Measurements from ENCODE around the gene SOX3.

SOX3 gene

DNA sequence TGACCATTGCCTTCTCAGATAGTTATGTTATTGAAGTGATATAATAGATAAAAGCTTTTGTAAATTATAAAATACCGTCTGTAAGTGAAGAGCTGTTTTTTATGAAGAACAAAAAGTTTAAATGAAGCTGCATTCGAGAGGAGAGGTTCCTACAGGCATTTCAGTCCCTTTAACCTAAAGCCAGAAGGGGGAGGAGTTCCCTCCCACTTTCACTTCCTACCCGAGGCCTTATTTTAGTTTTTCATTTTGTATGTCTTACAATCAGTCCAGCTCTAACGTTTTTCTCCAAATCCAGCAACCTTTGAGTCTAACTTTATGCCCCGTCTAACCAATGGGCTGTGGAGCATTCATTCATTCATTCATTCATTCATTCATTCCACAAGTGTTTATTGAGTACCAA lies 16.5 kb upstream of the SOX3 start:
- TF ChIP-seq NFIC (IDR thresholded peaks at IDR 0.05) (no peak), EP300 (IDR thresholded peaks at IDR 0.05; ENCODE audit: borderline replicate concordance) (no peak), RAD21 (IDR thresholded peaks at IDR 0.05; ENCODE audit: low read depth) (no peak), MAX (IDR thresholded peaks at IDR 0.05) (no peak), YY1 (IDR thresholded peaks at IDR 0.05; ENCODE audit: low read depth) (no peak), FOXM1 (IDR thresholded peaks at IDR 0.05; ENCODE audit: borderline replicate concordance, low read depth) (no peak), TCF12 (IDR thresholded peaks at IDR 0.05; ENCODE audit: low read depth) (no peak), CEBPB (IDR thresholded peaks at IDR 0.05) (no peak), TAF1 (IDR thresholded peaks at IDR 0.05; ENCODE audit: low read depth) (no peak), TEAD4 (IDR thresholded peaks at IDR 0.05) (no peak), EGR1 (IDR thresholded peaks at IDR 0.05) (no peak)
- TF ChIP-seq, protein P1, sequence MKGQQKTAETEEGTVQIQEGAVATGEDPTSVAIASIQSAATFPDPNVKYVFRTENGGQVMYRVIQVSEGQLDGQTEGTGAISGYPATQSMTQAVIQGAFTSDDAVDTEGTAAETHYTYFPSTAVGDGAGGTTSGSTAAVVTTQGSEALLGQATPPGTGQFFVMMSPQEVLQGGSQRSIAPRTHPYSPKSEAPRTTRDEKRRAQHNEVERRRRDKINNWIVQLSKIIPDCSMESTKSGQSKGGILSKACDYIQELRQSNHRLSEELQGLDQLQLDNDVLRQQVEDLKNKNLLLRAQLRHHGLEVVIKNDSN (IDR thresholded peaks at IDR 0.05): no peak

GRCh38 chrX:140514554-140514953 lies 9.7 kb upstream of the SOX3 start:
- TF ChIP-seq EP300 (IDR thresholded peaks at IDR 0.05; ENCODE audit: borderline replicate concordance) (no peak), FOXM1 (IDR thresholded peaks at IDR 0.05; ENCODE audit: borderline replicate concordance, low read depth) (no peak), TEAD4 (IDR thresholded peaks at IDR 0.05) (no peak)
- TF ChIP-seq, protein P2, sequence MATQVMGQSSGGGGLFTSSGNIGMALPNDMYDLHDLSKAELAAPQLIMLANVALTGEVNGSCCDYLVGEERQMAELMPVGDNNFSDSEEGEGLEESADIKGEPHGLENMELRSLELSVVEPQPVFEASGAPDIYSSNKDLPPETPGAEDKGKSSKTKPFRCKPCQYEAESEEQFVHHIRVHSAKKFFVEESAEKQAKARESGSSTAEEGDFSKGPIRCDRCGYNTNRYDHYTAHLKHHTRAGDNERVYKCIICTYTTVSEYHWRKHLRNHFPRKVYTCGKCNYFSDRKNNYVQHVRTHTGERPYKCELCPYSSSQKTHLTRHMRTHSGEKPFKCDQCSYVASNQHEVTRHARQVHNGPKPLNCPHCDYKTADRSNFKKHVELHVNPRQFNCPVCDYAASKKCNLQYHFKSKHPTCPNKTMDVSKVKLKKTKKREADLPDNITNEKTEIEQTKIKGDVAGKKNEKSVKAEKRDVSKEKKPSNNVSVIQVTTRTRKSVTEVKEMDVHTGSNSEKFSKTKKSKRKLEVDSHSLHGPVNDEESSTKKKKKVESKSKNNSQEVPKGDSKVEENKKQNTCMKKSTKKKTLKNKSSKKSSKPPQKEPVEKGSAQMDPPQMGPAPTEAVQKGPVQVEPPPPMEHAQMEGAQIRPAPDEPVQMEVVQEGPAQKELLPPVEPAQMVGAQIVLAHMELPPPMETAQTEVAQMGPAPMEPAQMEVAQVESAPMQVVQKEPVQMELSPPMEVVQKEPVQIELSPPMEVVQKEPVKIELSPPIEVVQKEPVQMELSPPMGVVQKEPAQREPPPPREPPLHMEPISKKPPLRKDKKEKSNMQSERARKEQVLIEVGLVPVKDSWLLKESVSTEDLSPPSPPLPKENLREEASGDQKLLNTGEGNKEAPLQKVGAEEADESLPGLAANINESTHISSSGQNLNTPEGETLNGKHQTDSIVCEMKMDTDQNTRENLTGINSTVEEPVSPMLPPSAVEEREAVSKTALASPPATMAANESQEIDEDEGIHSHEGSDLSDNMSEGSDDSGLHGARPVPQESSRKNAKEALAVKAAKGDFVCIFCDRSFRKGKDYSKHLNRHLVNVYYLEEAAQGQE (IDR thresholded peaks at IDR 0.05; ENCODE audit: low read depth): no peak

- TF ChIP-seq RAD21 (IDR thresholded peaks at IDR 0.05; ENCODE audit: low read depth) (no peak), NFIC (IDR thresholded peaks at IDR 0.05) (no peak), CREB1 (IDR thresholded peaks at IDR 0.05; ENCODE audit: low read depth) (no peak), EGR1 (IDR thresholded peaks at IDR 0.05) (no peak), TEAD4 (IDR thresholded peaks at IDR 0.05) (no peak), TAF1 (IDR thresholded peaks at IDR 0.05; ENCODE audit: low read depth) (no peak), ZBTB7A (IDR thresholded peaks at IDR 0.05; ENCODE audit: low read depth) (no peak), CEBPB (IDR thresholded peaks at IDR 0.05) (no peak), FOXM1 (IDR thresholded peaks at IDR 0.05; ENCODE audit: borderline replicate concordance, low read depth) (no peak), MAX (IDR thresholded peaks at IDR 0.05) (no peak), TCF12 (IDR thresholded peaks at IDR 0.05; ENCODE audit: low read depth) (no peak), YY1 (IDR thresholded peaks at IDR 0.05; ENCODE audit: low read depth) (no peak), EP300 (IDR thresholded peaks at IDR 0.05; ENCODE audit: borderline replicate concordance) (no peak)
- TF ChIP-seq, protein P1 (IDR thresholded peaks at IDR 0.05): no peak
- TF ChIP-seq, protein P2 (IDR thresholded peaks at IDR 0.05; ENCODE audit: low read depth): no peak
Observed at GRCh38 chrX:140510895-140511295, 6.0 kb upstream of the SOX3 start.

GRCh38 chrX:140510306-140510676 lies 5.4 kb upstream of the SOX3 start:
- TF ChIP-seq, protein P2 (IDR thresholded peaks at IDR 0.05; ENCODE audit: low read depth): no peak
- TF ChIP-seq RAD21 (IDR thresholded peaks at IDR 0.05; ENCODE audit: low read depth) (no peak), MAX (IDR thresholded peaks at IDR 0.05) (no peak), TEAD4 (IDR thresholded peaks at IDR 0.05) (no peak), TAF1 (IDR thresholded peaks at IDR 0.05; ENCODE audit: low read depth) (no peak), CREB1 (IDR thresholded peaks at IDR 0.05; ENCODE audit: low read depth) (no peak), ZBTB7A (IDR thresholded peaks at IDR 0.05; ENCODE audit: low read depth) (no peak), CEBPB (IDR thresholded peaks at IDR 0.05) (no peak), EP300 (IDR thresholded peaks at IDR 0.05; ENCODE audit: borderline replicate concordance) (no peak), EGR1 (IDR thresholded peaks at IDR 0.05) (no peak), NFIC (IDR thresholded peaks at IDR 0.05) (no peak), TCF12 (IDR thresholded peaks at IDR 0.05; ENCODE audit: low read depth) (no peak), FOXM1 (IDR thresholded peaks at IDR 0.05; ENCODE audit: borderline replicate concordance, low read depth) (no peak)
